ENCODE results near the gene SLC22A25.

DNA sequence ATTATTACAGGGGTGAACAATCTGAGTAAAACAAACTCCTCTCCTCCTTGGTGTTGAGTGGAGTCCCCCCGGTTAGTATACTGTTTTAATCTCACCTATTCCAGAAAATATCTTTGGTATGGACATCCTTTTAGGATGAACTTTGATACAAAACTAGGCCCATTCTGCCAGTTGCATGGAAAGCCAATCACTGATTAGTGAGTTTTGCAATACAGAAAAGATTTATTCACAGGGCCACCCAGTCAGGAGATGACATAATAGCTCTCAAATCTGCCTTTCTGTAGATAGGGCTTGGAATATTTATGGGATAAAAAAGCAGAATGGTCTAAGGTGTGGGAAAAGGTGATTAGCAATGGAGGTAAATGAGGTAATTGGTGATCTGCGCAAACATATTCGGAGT is 30.3 kb upstream of the SLC22A25 start:
- TF ChIP-seq, protein P1, sequence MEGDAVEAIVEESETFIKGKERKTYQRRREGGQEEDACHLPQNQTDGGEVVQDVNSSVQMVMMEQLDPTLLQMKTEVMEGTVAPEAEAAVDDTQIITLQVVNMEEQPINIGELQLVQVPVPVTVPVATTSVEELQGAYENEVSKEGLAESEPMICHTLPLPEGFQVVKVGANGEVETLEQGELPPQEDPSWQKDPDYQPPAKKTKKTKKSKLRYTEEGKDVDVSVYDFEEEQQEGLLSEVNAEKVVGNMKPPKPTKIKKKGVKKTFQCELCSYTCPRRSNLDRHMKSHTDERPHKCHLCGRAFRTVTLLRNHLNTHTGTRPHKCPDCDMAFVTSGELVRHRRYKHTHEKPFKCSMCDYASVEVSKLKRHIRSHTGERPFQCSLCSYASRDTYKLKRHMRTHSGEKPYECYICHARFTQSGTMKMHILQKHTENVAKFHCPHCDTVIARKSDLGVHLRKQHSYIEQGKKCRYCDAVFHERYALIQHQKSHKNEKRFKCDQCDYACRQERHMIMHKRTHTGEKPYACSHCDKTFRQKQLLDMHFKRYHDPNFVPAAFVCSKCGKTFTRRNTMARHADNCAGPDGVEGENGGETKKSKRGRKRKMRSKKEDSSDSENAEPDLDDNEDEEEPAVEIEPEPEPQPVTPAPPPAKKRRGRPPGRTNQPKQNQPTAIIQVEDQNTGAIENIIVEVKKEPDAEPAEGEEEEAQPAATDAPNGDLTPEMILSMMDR (IDR thresholded peaks at IDR 0.05), result no peak
- TF ChIP-seq EP300 (IDR thresholded peaks at IDR 0.05), result no peak

Measured in stomach (tissue), 4 donors.